ENCODE results near the gene GALNT14.

The GALNT14 gene

DNA sequence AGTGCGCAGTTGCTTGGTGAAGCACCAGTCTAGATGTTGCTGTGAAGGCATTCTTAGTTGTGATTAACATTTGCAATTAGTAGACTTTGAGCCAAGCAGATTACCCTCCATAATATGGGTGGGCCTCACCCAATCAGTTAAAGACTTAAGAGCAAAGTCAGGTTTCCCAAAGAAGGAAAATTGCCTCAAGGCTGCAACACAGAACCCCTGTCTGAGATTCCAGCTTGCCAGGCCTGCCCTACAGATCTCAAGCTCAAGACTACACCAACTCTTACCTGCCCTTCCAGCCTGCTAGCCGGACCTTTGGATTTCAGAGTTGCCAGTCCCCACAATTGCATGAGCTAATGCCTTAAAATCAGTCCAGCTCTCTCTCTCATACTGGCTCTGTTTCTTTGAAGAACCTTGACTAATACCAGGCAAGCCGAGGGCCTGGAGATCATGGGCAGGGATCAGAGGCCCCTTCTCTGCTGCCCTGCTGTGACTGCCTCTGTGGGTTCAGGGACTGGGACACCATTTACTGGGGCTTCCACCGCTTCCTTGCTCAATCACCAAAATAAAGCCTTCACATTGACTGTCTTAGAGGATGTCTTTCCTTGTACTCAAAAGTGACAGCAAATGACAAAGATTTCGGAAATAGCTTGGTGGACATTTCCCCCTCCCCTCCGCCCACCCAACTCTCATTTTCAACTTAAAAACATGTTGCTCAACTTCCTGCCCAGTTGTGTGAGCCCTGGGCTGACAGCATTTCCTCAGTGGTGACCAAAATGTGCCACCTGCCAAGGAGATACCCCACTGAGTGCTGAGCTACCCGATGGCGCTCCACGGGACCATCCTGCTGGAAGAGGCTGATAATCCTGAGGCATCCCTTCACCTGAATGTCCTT, 86.7 kb downstream of the GALNT14 start:
- ATAC-seq: no peak
- TF ChIP-seq ESRRG (CRISPR knock-in tag; IDR thresholded peaks at IDR 0.05): no peak
- TF ChIP-seq, protein P1, sequence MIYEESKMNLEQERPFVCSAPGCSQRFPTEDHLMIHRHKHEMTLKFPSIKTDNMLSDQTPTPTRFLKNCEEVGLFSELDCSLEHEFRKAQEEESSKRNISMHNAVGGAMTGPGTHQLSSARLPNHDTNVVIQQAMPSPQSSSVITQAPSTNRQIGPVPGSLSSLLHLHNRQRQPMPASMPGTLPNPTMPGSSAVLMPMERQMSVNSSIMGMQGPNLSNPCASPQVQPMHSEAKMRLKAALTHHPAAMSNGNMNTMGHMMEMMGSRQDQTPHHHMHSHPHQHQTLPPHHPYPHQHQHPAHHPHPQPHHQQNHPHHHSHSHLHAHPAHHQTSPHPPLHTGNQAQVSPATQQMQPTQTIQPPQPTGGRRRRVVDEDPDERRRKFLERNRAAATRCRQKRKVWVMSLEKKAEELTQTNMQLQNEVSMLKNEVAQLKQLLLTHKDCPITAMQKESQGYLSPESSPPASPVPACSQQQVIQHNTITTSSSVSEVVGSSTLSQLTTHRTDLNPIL (CRISPR knock-in tag; IDR thresholded peaks at IDR 0.05; ENCODE audit: low read depth): no peak
- TF ChIP-seq ISL1 (CRISPR knock-in tag; IDR thresholded peaks at IDR 0.05): no peak
- TF ChIP-seq BACH2 (CRISPR knock-in tag; IDR thresholded peaks at IDR 0.05; ENCODE audit: borderline replicate concordance): no peak
- TF ChIP-seq OSR1 (CRISPR knock-in tag; IDR thresholded peaks at IDR 0.05): no peak
- no peak for TF ChIP-seq ZFP3 (CRISPR knock-in tag; IDR thresholded peaks at IDR 0.05)
- no peak for TF ChIP-seq ZFP30 (CRISPR knock-in tag; IDR thresholded peaks at IDR 0.05)
- no peak for TF ChIP-seq CSDC2 (CRISPR knock-in tag; IDR thresholded peaks at IDR 0.05)
- TF ChIP-seq PPARA (CRISPR knock-in tag; IDR thresholded peaks at IDR 0.05; ENCODE audit: borderline replicate concordance): no peak
- TF ChIP-seq ZNF70 (CRISPR knock-in tag; IDR thresholded peaks at IDR 0.05): no peak
- TF ChIP-seq, protein P2, sequence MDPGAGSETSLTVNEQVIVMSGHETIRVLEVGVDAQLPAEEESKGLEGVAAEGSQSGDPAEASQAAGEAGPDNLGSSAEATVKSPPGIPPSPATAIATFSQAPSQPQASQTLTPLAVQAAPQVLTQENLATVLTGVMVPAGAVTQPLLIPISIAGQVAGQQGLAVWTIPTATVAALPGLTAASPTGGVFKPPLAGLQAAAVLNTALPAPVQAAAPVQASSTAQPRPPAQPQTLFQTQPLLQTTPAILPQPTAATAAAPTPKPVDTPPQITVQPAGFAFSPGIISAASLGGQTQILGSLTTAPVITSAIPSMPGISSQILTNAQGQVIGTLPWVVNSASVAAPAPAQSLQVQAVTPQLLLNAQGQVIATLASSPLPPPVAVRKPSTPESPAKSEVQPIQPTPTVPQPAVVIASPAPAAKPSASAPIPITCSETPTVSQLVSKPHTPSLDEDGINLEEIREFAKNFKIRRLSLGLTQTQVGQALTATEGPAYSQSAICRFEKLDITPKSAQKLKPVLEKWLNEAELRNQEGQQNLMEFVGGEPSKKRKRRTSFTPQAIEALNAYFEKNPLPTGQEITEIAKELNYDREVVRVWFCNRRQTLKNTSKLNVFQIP (CRISPR knock-in tag; IDR thresholded peaks at IDR 0.05; ENCODE audit: borderline replicate concordance, low read depth): no peak
- TF ChIP-seq GLIS3 (CRISPR knock-in tag; IDR thresholded peaks at IDR 0.05): no peak
- TF ChIP-seq ZC3H10 (CRISPR knock-in tag; IDR thresholded peaks at IDR 0.05): no peak
- TF ChIP-seq TOX (CRISPR knock-in tag; IDR thresholded peaks at IDR 0.05; ENCODE audit: borderline replicate concordance): no peak

DNA sequence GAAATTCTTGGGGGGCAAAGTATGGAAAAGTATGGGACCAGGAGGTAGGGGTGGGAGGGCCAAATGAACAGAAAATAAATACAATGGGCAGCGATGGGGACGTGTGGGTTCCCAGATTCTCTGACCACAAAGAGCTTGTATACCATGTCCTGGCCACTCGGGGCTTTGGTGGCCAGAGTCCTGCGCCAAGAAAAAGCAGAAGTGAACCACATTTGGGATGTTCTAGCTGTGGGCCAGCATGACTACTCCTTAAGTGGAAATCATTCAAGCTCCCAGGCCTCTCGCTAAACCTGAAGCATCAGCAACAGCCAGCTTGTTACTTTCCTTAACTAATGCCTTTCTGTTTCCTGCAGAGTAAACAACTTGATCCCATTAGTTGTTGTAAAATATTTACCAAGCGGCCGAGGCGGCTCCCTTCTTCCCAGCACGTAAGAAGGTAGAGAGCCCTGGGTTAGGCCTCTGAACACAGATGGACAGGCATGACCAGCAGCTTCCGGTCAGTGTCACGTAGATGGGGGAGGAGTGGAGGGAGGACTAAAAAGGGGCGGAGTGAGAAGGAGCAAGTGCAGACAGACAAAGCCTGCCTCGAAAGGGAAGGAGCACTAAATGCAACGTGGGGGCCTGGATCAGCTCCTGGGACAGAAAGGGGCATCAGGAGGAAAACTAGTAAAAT, 88.2 kb downstream of the GALNT14 start:
- no peak for TF ChIP-seq RARB (CRISPR knock-in tag; IDR thresholded peaks at IDR 0.05)
- no peak for TF ChIP-seq TOX (CRISPR knock-in tag; IDR thresholded peaks at IDR 0.05; ENCODE audit: borderline replicate concordance)
- TF ChIP-seq CSDC2 (CRISPR knock-in tag; IDR thresholded peaks at IDR 0.05): no peak
- no peak for TF ChIP-seq ZFP30 (CRISPR knock-in tag; IDR thresholded peaks at IDR 0.05)
- TF ChIP-seq TCF4 (CRISPR knock-in tag; IDR thresholded peaks at IDR 0.05; ENCODE audit: borderline replicate concordance): no peak
- no peak for TF ChIP-seq ISL1 (CRISPR knock-in tag; IDR thresholded peaks at IDR 0.05)
- TF ChIP-seq, protein P3, sequence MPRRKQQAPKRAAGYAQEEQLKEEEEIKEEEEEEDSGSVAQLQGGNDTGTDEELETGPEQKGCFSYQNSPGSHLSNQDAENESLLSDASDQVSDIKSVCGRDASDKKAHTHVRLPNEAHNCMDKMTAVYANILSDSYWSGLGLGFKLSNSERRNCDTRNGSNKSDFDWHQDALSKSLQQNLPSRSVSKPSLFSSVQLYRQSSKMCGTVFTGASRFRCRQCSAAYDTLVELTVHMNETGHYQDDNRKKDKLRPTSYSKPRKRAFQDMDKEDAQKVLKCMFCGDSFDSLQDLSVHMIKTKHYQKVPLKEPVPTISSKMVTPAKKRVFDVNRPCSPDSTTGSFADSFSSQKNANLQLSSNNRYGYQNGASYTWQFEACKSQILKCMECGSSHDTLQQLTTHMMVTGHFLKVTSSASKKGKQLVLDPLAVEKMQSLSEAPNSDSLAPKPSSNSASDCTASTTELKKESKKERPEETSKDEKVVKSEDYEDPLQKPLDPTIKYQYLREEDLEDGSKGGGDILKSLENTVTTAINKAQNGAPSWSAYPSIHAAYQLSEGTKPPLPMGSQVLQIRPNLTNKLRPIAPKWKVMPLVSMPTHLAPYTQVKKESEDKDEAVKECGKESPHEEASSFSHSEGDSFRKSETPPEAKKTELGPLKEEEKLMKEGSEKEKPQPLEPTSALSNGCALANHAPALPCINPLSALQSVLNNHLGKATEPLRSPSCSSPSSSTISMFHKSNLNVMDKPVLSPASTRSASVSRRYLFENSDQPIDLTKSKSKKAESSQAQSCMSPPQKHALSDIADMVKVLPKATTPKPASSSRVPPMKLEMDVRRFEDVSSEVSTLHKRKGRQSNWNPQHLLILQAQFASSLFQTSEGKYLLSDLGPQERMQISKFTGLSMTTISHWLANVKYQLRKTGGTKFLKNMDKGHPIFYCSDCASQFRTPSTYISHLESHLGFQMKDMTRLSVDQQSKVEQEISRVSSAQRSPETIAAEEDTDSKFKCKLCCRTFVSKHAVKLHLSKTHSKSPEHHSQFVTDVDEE (CRISPR knock-in tag; IDR thresholded peaks at IDR 0.05): no peak
- ATAC-seq: no peak

DNA sequence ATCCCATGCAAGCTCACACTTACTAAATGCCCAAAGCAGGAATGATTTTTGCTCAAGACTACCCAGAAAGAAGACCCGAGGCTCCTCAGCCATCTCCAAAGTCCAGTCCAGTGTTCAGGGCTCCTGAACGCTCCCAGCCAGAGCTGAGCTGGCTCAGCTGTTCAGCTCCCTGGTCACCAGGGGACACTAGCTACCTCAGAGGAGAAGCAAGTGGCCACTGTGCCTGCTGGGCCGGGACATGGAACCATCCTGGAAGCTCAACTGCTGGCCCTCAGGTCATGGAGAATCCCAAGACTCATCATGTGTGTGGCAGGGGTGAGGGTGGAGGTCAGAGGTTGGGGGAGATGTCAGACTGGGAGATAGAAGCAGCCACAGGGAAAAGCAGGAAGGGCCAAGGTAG, 89.0 kb downstream of the GALNT14 start:
- no peak for ATAC-seq
- TF ChIP-seq ZNF8 (CRISPR knock-in tag; IDR thresholded peaks at IDR 0.05): no peak
- TF ChIP-seq SNAI2 (CRISPR knock-in tag; IDR thresholded peaks at IDR 0.05): no peak
- no peak for TF ChIP-seq GLIS3 (CRISPR knock-in tag; IDR thresholded peaks at IDR 0.05)
- no peak for TF ChIP-seq TOX (CRISPR knock-in tag; IDR thresholded peaks at IDR 0.05; ENCODE audit: borderline replicate concordance)
- no peak for TF ChIP-seq TCF4 (CRISPR knock-in tag; IDR thresholded peaks at IDR 0.05; ENCODE audit: borderline replicate concordance)
- TF ChIP-seq CSDC2 (CRISPR knock-in tag; IDR thresholded peaks at IDR 0.05): no peak
- no peak for TF ChIP-seq ZC3H10 (CRISPR knock-in tag; IDR thresholded peaks at IDR 0.05)
- no peak for TF ChIP-seq OSR1 (CRISPR knock-in tag; IDR thresholded peaks at IDR 0.05)
- TF ChIP-seq ZFP3 (CRISPR knock-in tag; IDR thresholded peaks at IDR 0.05): no peak
- TF ChIP-seq, protein P4, sequence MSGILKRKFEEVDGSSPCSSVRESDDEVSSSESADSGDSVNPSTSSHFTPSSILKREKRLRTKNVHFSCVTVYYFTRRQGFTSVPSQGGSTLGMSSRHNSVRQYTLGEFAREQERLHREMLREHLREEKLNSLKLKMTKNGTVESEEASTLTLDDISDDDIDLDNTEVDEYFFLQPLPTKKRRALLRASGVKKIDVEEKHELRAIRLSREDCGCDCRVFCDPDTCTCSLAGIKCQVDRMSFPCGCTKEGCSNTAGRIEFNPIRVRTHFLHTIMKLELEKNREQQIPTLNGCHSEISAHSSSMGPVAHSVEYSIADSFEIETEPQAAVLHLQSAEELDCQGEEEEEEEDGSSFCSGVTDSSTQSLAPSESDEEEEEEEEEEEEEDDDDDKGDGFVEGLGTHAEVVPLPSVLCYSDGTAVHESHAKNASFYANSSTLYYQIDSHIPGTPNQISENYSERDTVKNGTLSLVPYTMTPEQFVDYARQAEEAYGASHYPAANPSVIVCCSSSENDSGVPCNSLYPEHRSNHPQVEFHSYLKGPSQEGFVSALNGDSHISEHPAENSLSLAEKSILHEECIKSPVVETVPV (CRISPR knock-in tag; IDR thresholded peaks at IDR 0.05): no peak
- TF ChIP-seq BACH2 (CRISPR knock-in tag; IDR thresholded peaks at IDR 0.05; ENCODE audit: borderline replicate concordance): no peak
- TF ChIP-seq, protein P5, sequence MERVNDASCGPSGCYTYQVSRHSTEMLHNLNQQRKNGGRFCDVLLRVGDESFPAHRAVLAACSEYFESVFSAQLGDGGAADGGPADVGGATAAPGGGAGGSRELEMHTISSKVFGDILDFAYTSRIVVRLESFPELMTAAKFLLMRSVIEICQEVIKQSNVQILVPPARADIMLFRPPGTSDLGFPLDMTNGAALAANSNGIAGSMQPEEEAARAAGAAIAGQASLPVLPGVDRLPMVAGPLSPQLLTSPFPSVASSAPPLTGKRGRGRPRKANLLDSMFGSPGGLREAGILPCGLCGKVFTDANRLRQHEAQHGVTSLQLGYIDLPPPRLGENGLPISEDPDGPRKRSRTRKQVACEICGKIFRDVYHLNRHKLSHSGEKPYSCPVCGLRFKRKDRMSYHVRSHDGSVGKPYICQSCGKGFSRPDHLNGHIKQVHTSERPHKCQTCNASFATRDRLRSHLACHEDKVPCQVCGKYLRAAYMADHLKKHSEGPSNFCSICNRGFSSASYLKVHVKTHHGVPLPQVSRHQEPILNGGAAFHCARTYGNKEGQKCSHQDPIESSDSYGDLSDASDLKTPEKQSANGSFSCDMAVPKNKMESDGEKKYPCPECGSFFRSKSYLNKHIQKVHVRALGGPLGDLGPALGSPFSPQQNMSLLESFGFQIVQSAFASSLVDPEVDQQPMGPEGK (CRISPR knock-in tag; IDR thresholded peaks at IDR 0.05; ENCODE audit: borderline replicate concordance): no peak
- no peak for TF ChIP-seq ISL1 (CRISPR knock-in tag; IDR thresholded peaks at IDR 0.05)
- TF ChIP-seq ESRRG (CRISPR knock-in tag; IDR thresholded peaks at IDR 0.05): no peak
- no peak for TF ChIP-seq ZFP30 (CRISPR knock-in tag; IDR thresholded peaks at IDR 0.05)
- TF ChIP-seq, protein P2 (CRISPR knock-in tag; IDR thresholded peaks at IDR 0.05; ENCODE audit: borderline replicate concordance, low read depth): no peak
- no peak for TF ChIP-seq PPARA (CRISPR knock-in tag; IDR thresholded peaks at IDR 0.05; ENCODE audit: borderline replicate concordance)
